HUES48 (cell line): Measurements from ENCODE around the gene KRTAP5-1.

Experiments used
- H3K27ac ChIP-seq: one replicate; pipeline ENCODE4 v1.7.0; 2013; ENCODE audit warnings: low read depth, low read length, inconsistent platforms
- H3K27me3 ChIP-seq: 2 replicates; pipeline ENCODE4 v1.6.1; 2013; ENCODE audit warnings: mild to moderate bottlenecking, low read length; ENCODE audit not compliant: control insufficient read depth, insufficient read depth
- H3K36me3 ChIP-seq: 2 replicates; pipeline ENCODE4 v1.6.1; 2013; ENCODE audit warnings: low read length; ENCODE audit not compliant: control insufficient read depth, insufficient read depth
- H3K4me1 ChIP-seq: 2 replicates; pipeline ENCODE4 v1.6.1; 2013; ENCODE audit warnings: mild to moderate bottlenecking, low read length; ENCODE audit not compliant: control insufficient read depth, insufficient read depth
- H3K4me3 ChIP-seq: 2 replicates; pipeline ENCODE4 v1.5.1; 2013; ENCODE audit warnings: mild to moderate bottlenecking, low read depth, low read length
- H3K9ac ChIP-seq: 2 replicates; pipeline ENCODE4 v1.6.1; 2013; ENCODE audit warnings: mild to moderate bottlenecking, low read depth, low read length, moderate library complexity
- H3K9me3 ChIP-seq: 2 replicates; pipeline ENCODE4 v1.6.1; 2013; ENCODE audit warnings: low read length; ENCODE audit not compliant: control insufficient read depth, insufficient read depth

Gene KRTAP5-1

GRCh38 chr11:1549338-1550330 lies 35.4 kb downstream of the KRTAP5-1 start:
- peaks cover 50% of the 10 kb centered on the region for H3K27me3 ChIP-seq
- H3K27ac ChIP-seq: no peak overlapping the region
- H3K9me3 ChIP-seq: no peaks in the 10 kb centered on the region
- no peak overlapping the region for H3K9ac ChIP-seq
- peaks cover 11% of the 10 kb centered on the region for H3K4me1 ChIP-seq
- H3K36me3 ChIP-seq: no peaks in the 10 kb centered on the region
- no peak overlapping the region for H3K4me3 ChIP-seq

GRCh38 chr11:1548221-1549070 lies 36.6 kb downstream of the KRTAP5-1 start:
- H3K9me3 ChIP-seq: no peaks in the 10 kb centered on the region
- peak overlapping the region; percentile 53 for H3K4me3 ChIP-seq
- H3K36me3 ChIP-seq: no peaks in the 10 kb centered on the region
- H3K27me3 ChIP-seq: peaks cover 54% of the 10 kb centered on the region
- H3K4me1 ChIP-seq: peaks cover 8% of the 10 kb centered on the region; the same call in 1 of the 2 replicates
- H3K9ac ChIP-seq: no peak overlapping the region
- no peak overlapping the region for H3K27ac ChIP-seq

- H3K4me1 ChIP-seq: peaks cover 8% of the 10 kb centered on the region; the same call in 1 of the 2 replicates
- no peak overlapping the region for H3K27ac ChIP-seq
- H3K4me3 ChIP-seq: peak overlapping the region; percentile 64
- peaks cover 52% of the 10 kb centered on the region for H3K27me3 ChIP-seq
- no peak overlapping the region for H3K9ac ChIP-seq
- H3K9me3 ChIP-seq: no peaks in the 10 kb centered on the region
- H3K36me3 ChIP-seq: no peaks in the 10 kb centered on the region
Observed at GRCh38 chr11:1547467-1548098, 37.5 kb downstream of the KRTAP5-1 start.

GRCh38 chr11:1546536-1547466 lies 38.3 kb downstream of the KRTAP5-1 start:
- no peak overlapping the region; the same call in 1 of the 2 replicates for H3K9ac ChIP-seq
- peaks cover 52% of the 10 kb centered on the region for H3K27me3 ChIP-seq

GRCh38 chr11:1546077-1546535 lies 39.0 kb downstream of the KRTAP5-1 start:
- Histone ChIP-seq H3K27ac (no peak overlapping the region), H3K9ac (no peak overlapping the region), H3K27me3 (peaks cover 54% of the 10 kb centered on the region), H3K4me1 (peaks cover 8% of the 10 kb centered on the region; the same call in 1 of the 2 replicates), H3K9me3 (no peaks in the 10 kb centered on the region), H3K36me3 (no peaks in the 10 kb centered on the region), H3K4me3 (peak overlapping the region; percentile 64)

More at GRCh38 chr11:1546536-1547466, 38.3 kb downstream of the KRTAP5-1 start:
- Histone ChIP-seq H3K9me3 (no peaks in the 10 kb centered on the region), H3K4me3 (peak overlapping the region; percentile 64), H3K36me3 (no peaks in the 10 kb centered on the region), H3K4me1 (peaks cover 8% of the 10 kb centered on the region; the same call in 1 of the 2 replicates), H3K27ac (no peak overlapping the region)

GRCh38 chr11:1545432-1545831 lies 39.7 kb downstream of the KRTAP5-1 start:
- Histone ChIP-seq H3K27me3 (peaks cover 56% of the 10 kb centered on the region), H3K9me3 (no peaks in the 10 kb centered on the region), H3K9ac (no peak overlapping the region), H3K4me3 (no peak overlapping the region), H3K36me3 (no peaks in the 10 kb centered on the region), H3K27ac (no peak overlapping the region), H3K4me1 (peaks cover 8% of the 10 kb centered on the region; the same call in 1 of the 2 replicates)

- H3K4me1 ChIP-seq: peaks cover 8% of the 10 kb centered on the region; the same call in 1 of the 2 replicates
- no peak overlapping the region for H3K4me3 ChIP-seq
- no peak overlapping the region for H3K9ac ChIP-seq
- H3K27me3 ChIP-seq: peaks cover 57% of the 10 kb centered on the region
- H3K9me3 ChIP-seq: no peaks in the 10 kb centered on the region
- no peaks in the 10 kb centered on the region for H3K36me3 ChIP-seq
- no peak overlapping the region for H3K27ac ChIP-seq
Observed at GRCh38 chr11:1544536-1544935, 40.5 kb downstream of the KRTAP5-1 start.

GRCh38 chr11:1543606-1544263 lies 41.3 kb downstream of the KRTAP5-1 start:
- no peaks in the 10 kb centered on the region for H3K36me3 ChIP-seq
- no peak overlapping the region for H3K9ac ChIP-seq
- H3K27ac ChIP-seq: no peak overlapping the region
- peaks cover 8% of the 10 kb centered on the region; the same call in 1 of the 2 replicates for H3K4me1 ChIP-seq
- no peak overlapping the region for H3K4me3 ChIP-seq
- peaks cover 51% of the 10 kb centered on the region for H3K27me3 ChIP-seq
- H3K9me3 ChIP-seq: no peaks in the 10 kb centered on the region

- Histone ChIP-seq H3K9me3 (no peaks in the 10 kb centered on the region), H3K27ac (no peak overlapping the region), H3K27me3 (peaks cover 47% of the 10 kb centered on the region), H3K4me1 (peaks cover 8% of the 10 kb centered on the region; the same call in 1 of the 2 replicates), H3K4me3 (no peak overlapping the region), H3K9ac (no peak overlapping the region), H3K36me3 (no peaks in the 10 kb centered on the region)
Observed at GRCh38 chr11:1542267-1542666, 42.8 kb downstream of the KRTAP5-1 start.
